Stimulated activated CD4-positive, alpha-beta T cell treated with anti-CD3 and anti-CD28 coated beads, Interleukin-4, amount 100 ng/mL, for 4 hours (primary cell): Measurements from ENCODE around the gene TMPRSS11F.
"Not testable (repeated sequence)": the region's sequence is repeated elsewhere in the genome, so short reads cannot be mapped to it uniquely, and the experiment has no call there.

ENCODE experiments used
- DNase-seq, 2 experiments: peaks; one replicate each; pipeline ENCODE4 v3.0.0-alpha.2; 2020

The TMPRSS11F gene

GRCh38 chr4:68129793-68130192, at the start of gene TMPRSS11F:
TSS of gene TMPRSS11F (minus strand) at chr4:68129869. CDS start at chr4:68129820, 49 bp downstream.
- DNase-seq = no peak

- DNase-seq = no peak
Measured at GRCh38 chr4:68176904-68177303, 47.2 kb upstream of the TMPRSS11F start.

- DNase-seq = no peak
Measured at GRCh38 chr4:68176500-68176899, 46.8 kb upstream of the TMPRSS11F start.

- DNase-seq = no peak
Measured at GRCh38 chr4:68175562-68176155, 46.0 kb upstream of the TMPRSS11F start.

- not testable (repeated sequence) for DNase-seq
Measured at GRCh38 chr4:68174389-68174788, 44.7 kb upstream of the TMPRSS11F start.

- DNase-seq = not testable (repeated sequence)
Measured at GRCh38 chr4:68172147-68172546, 42.5 kb upstream of the TMPRSS11F start.

DNA sequence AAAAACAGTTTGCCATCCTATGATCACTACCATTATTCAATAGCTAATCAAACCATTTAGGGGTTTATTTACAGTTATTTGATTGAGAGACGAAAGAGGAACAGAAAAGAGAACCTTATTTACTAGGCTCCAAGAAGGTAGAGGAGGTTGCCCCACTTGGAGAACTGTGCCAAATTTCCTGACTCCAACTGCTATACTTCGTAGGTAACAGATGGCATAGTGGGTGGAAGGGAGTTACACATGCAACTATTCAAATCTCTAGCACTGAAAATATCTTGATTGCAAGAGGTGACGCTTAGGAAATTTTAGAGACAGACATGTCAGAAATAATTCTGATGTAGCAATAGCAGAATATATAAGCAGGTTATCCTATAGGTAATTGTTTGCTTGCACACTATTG, 38.0 kb upstream of the TMPRSS11F start:
- no peak for DNase-seq

DNA sequence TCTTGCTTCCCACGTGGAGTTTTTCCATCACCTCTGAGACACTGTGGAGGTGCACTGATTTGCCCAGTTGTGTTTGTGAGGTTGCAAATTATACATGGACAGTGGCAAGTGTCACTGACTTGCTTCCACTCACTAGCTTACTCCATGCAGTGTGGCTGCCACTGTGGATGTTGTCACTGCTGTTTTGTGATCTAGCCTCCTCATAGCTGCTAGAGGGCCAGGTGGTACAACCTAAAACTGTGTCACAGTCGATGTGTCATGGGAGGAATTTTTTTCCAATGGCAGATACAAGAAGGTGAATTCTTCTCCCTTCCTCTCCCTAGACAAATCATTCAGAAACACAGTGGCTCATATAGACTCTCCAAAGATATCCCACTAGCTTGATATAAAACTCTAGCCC, 37.5 kb upstream of the TMPRSS11F start:
- DNase-seq = no peak

DNA sequence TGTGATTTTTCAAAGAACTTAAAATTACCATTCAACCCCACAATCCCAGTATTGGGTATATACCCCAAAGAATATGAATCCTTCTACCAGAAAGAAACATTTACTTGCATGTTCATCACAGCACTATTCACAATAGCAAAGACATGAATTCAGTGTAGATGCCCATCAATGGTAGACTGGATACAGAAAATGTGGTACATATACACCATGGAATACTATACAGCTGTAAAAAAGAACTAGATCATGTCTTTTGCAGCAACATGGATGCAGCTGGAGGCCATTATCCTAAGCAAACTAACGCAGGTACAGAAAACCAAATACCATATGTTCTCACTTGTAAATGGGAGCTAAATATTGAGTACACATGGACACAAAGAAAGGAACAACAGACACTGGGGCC, 34.1 kb upstream of the TMPRSS11F start:
- no peak for DNase-seq

DNA sequence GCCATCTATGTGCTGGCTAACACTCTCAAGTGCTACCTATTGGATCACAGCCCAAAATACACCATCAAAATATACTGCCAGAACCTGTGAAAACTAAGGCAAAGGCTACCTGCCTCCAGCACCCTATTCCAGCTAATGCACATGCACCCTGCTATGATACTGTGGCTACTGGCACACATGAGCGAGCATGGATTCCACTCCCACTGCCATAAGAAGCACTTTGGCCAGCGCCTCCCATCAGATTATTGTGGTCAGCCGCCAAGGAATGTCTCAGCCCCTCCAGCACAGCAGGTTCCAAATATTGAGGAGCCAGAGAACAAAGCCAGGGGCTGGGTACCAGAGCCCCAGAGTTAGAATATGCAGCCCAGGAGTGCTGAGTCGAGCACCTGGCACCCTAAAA, 32.5 kb upstream of the TMPRSS11F start:
- DNase-seq = no peak

- no peak for DNase-seq
Measured at GRCh38 chr4:68152411-68152810, 22.7 kb upstream of the TMPRSS11F start.

DNA sequence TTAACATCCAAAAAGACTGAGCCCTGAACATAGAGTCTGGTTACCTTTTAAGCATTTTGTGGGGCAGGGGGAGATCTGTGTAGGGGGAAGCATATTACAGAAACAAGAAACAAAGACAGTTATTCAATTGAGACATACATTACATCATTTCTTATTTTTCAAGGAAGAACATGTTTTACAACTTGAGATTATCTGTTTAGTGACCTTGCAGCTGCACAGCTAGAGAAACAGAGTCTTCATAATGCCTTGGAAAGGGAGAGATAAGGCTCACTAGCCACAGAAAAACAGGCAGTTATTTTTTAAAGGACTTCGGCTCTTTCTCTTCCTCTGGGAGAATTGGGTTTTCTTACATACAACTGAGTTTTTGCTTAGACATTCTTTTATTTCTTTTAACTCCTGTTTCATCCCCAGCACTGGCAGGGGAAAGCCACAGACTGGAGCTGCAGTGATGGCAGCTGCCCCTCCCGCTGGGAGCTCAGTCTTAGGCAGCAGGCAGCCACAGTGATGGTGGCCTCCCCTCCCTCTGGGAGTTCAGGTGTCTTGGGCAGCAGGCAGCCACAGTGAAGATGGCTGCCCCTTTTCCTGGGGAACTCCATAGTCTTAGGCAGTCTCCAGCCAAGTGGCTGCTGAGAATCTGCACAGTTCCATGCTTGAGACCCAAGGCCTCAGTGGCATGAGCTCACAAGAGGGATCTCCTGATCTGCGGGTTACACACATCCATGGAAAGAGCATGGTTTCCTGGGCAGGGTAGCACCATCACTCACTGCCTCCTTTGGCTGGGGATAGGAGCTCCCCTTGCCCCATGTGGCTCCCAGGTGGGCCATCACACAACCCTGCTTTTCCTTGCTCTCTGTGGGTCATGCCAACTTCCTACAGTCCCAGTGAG, 19.4 kb upstream of the TMPRSS11F start:
- DNase-seq = no peak

DNA sequence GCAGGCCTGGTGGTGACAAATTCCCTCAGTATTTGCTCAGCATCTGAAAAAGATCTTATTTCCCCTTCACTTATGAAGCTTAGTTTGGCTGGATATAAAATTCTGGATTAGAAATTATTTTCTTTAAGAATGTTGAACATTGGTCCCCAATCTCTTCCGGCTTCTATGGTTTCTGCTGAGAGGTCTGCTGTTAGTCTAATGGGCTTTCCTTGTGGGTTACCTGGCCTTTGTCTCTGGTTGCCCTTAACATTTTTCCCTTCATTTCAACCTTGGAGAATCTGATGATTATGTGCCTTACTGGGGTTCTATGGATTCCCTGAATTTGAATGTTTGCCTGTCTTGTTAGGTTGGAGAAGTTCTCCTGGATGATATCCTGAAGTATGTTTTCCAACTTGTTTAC, 17.4 kb upstream of the TMPRSS11F start:
- DNase-seq = no peak

GRCh38 chr4:68145261-68145660, 15.6 kb upstream of the TMPRSS11F start:
- no peak for DNase-seq

GRCh38 chr4:68141852-68142251, 12.2 kb upstream of the TMPRSS11F start:
- DNase-seq = no peak

- DNase-seq = no peak
Measured at GRCh38 chr4:68132342-68132741, 2.7 kb upstream of the TMPRSS11F start.

- DNase-seq = no peak
Measured at GRCh38 chr4:68124262-68124661, 5.4 kb downstream of the TMPRSS11F start.

DNA sequence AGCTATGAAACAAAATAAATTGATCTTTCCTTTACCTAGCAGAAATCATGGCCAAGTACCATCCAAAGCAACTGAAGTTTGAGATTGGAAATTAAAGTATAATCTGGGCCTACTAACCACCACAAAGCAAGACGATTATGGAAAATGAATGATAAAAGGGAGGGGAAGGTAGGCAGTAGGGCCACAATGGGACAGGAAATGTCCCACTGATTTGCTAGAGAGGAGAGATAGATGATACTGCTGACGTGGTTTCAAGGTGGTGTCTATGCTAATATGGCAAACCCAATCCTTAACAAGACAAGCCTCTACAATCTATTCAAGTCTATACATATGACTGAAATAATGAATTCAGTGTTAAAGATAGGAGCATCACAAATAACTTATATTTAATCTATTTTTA, 6.1 kb downstream of the TMPRSS11F start:
- DNase-seq = no peak

DNA sequence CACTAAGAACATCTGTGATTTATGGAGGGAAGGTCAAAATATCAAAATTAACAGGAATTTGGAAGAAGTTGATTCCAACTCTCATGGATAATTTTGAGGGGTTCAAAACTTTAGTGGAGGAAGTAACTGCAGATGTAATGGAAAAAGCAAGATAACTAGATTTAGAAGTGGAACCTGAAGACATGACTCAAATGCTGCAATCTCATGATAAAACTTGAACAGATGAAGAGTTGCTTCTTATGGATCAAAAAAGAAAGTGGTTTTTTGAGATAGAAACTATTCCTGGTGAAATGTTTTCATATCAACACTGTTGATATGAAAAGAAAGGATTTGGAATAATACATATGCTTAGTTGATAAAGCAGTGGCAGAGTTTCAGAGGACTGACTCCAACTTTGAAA, 9.7 kb downstream of the TMPRSS11F start:
- no peak for DNase-seq

DNA sequence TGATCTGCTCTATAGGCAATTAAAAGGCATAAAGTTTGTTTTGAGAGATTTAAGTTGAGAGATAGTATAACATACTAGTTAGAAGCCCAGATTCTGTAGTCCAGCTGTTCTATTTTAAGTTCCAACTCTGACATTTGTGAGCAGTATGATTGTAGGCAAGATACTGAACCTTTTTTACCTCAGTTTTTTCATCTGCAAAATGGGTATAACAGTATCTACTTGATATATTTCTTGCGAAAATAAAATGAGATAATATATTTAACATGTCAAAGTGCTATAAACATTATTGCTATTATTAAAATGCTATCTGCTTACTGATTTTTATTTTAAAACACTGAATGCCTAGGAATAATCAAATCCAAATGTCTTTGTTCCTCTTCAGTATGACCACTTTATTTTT, 19.2 kb downstream of the TMPRSS11F start:
- no peak for DNase-seq

DNA sequence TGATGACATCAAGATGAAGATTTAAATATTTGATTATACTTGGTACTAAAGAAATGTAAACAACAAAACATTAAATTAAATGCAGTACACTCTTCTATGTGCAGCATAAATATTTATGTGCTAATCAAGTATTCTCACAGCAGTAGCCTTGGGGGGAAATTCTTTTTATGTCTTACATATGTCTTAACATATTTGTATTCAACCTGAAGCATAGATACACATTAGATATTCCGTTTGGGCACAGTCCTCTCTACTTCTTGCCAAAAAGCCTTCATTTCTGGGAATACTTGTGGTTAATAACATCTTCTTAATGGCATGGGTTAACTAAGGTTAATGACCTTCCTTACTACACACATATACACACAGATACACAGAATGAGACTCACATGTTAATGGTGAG, 19.8 kb downstream of the TMPRSS11F start:
- DNase-seq = no peak

- no peak for DNase-seq
Measured at GRCh38 chr4:68082758-68083157, 46.9 kb downstream of the TMPRSS11F start.

DNA sequence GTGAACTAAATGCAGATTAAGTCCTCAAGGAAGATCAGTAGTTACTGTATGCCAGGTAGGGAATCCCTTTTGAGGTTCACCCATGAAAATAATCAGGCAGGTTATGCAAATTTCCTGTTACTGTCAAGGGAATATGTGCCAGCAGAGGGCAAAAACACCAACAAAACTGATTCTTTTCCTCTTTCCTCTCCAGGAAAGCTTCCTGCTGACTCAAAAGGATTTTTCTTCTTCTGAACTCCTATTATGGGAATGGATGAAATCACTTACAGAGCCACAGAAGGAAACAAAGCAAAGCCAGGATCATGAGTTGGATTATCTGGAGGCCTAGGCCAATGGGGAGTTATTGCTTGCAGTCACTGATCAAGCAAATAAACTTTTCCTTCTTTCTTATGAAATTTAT, 49.7 kb downstream of the TMPRSS11F start:
- DNase-seq = no peak

- DNase-seq = no peak
Measured at GRCh38 chr4:68077737-68078136, 51.9 kb downstream of the TMPRSS11F start.

DNA sequence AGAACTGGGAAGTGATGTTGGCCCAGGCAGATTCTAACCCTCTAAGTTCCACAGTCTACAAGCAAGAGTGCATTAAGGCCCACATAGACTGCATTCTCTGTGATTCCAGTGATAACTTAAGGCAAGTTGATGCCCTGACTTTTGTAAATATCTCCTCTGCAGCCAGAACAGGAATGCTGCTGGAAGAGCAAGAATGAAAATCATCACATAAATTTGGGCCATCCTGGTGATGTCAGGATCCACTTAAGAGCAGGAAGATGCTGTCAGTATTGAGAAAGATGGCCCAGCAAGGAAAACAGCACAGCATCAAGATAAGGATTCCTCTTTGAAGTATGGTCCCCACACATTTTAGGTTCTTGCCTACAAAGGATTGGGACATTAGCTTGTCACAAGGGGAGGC, 52.4 kb downstream of the TMPRSS11F start:
- DNase-seq = no peak
